Left ventricle myocardium inferior (tissue), 1 donor: ENCODE data around the gene ASB13. TPM values are rescaled to one million over a fixed set of nuclear protein-coding genes. Genes with fewer than 3 reads are reported as not detected.

Source experiments
- DNase-seq: peaks from one replicate; pipeline ENCODE4 v3.0.0-alpha.2; 2020
- H3K27ac ChIP-seq: fragments of 200-600 bp; replicated peaks from 2 replicates; pipeline ENCODE4 v1.8.0; 2021
- H3K27me3 ChIP-seq: fragments of 200-600 bp; 2 replicates; pipeline ENCODE4 v1.8.0; 2021; ENCODE audit warnings: low read depth
- H3K36me3 ChIP-seq: fragments of 200-600 bp; 2 replicates; pipeline ENCODE4 v1.8.0; 2021
- H3K4me1 ChIP-seq: fragments of 200-600 bp; 2 replicates; pipeline ENCODE4 v1.8.0; 2021
- H3K4me3 ChIP-seq: fragments of 200-600 bp; 2 replicates; pipeline ENCODE4 v1.8.0; 2021; ENCODE audit warnings: mild to moderate bottlenecking, moderate library complexity
- H3K9me3 ChIP-seq: fragments of 200-600 bp; replicated peaks from 2 replicates; pipeline ENCODE4 v1.8.0; 2021
- intact Hi-C: fragments of 100-400 bp; cut with micrococcal nuclease; formaldehyde crosslinking; loops from one replicate; pipeline ENCODE4 v1.11.0; 2022
- total RNA-seq: library from RNA; stranded (reverse); fragmentation: NEBNext Ultra II Directional; extraction: Animal tissue kit (Norgen Biotek cat#: 25700); gene quantifications from one replicate; pipeline ENCODE4 v1.2.1, GENCODE V29; 2021
- TF ChIP-seq, protein P1 (sequence below): fragments of 200-600 bp; IDR thresholded peaks from 2 replicates; pipeline ENCODE4 v1.8.0; 2021; ENCODE audit warnings: antibody characterized with exemption, mild to moderate bottlenecking, borderline replicate concordance
- donor health status: DM: no; HTN: yes; CAD: no; lungs with severe emphysema.

Gene ASB13
- total RNA-seq, 1 donor from 2014 or later = 15.6 TPM

DNA sequence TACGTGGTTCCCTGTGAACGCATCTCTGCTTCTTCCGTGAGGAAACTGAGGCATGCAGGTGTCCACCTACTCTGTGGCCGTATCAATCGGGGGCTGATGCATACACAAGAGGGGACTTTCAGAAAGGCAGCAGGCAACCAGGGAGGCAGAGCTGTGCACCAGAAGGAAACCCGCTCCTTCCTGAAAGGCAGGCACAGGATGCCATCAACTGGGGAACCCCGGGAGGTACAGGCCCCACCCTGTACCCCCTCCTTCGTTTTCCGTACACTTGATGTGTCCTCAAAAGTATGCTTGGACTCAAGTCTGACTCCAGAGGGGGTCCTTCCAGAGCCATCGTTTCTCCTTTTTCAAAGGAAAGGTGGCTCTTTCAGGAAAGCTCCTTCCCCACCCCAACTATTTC is 59.5 kb downstream of the ASB13 start:
- H3K27ac ChIP-seq = no peak overlapping the region
- DNase-seq = no peak
- H3K36me3 ChIP-seq = no peaks in the 10 kb centered on the region
- intact Hi-C loops = no loop called here
- H3K4me3 ChIP-seq = no peak overlapping the region
- TF ChIP-seq, protein P1, sequence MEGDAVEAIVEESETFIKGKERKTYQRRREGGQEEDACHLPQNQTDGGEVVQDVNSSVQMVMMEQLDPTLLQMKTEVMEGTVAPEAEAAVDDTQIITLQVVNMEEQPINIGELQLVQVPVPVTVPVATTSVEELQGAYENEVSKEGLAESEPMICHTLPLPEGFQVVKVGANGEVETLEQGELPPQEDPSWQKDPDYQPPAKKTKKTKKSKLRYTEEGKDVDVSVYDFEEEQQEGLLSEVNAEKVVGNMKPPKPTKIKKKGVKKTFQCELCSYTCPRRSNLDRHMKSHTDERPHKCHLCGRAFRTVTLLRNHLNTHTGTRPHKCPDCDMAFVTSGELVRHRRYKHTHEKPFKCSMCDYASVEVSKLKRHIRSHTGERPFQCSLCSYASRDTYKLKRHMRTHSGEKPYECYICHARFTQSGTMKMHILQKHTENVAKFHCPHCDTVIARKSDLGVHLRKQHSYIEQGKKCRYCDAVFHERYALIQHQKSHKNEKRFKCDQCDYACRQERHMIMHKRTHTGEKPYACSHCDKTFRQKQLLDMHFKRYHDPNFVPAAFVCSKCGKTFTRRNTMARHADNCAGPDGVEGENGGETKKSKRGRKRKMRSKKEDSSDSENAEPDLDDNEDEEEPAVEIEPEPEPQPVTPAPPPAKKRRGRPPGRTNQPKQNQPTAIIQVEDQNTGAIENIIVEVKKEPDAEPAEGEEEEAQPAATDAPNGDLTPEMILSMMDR = no peak
- H3K27me3 ChIP-seq = peaks cover 22% of the 10 kb centered on the region
- no peaks in the 10 kb centered on the region for H3K4me1 ChIP-seq
- no peaks in the 10 kb centered on the region for H3K9me3 ChIP-seq

DNA sequence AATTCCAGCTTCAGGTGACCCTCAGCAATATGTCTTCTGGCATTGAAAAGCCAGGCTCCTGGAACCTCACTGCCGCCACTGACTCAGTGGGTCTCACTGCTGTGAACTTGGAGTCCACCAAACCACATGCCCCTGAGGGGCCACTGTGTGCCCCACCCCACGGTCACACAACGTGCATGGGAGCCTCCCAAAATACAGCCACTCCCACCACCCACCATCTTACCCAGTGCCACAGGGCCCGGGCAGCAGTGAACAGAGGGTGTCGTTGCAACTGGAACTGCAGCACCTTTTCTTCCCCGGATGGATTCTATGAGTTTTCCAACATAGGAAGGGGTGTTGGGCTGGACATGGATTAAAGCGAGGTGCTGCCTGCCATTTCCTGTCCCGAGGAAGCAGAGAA is 60.1 kb downstream of the ASB13 start:
- H3K4me3 ChIP-seq = no peak overlapping the region
- intact Hi-C loops = no loop called here
- peaks cover 22% of the 10 kb centered on the region for H3K27me3 ChIP-seq
- no peaks in the 10 kb centered on the region for H3K4me1 ChIP-seq
- H3K36me3 ChIP-seq = no peaks in the 10 kb centered on the region
- DNase-seq = no peak
- no peaks in the 10 kb centered on the region for H3K9me3 ChIP-seq
- TF ChIP-seq, protein P1 = no peak
- H3K27ac ChIP-seq = no peak overlapping the region

DNA sequence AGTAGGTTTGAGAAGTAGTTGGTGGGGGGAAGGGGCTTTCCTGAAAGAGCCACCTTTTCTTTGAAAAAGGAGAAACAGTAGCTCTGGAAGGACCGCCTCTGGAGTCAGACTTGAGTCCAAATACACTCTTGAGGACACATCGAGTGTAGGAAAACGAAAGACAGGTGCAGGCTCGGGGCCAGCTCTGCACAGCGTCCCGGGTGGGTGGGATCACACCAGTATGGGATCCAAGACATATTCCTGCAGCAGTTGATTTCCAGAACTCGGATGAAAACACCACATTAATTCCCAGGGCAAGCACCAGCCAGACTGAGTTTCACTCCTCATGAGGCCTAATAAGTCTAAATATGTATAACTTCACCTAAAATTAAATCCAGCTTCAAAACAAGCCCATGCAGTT is 61.4 kb downstream of the ASB13 start:
- H3K27ac ChIP-seq = no peak overlapping the region
- H3K4me3 ChIP-seq = no peak overlapping the region
- TF ChIP-seq, protein P1 = no peak
- H3K36me3 ChIP-seq = no peaks in the 10 kb centered on the region
- H3K9me3 ChIP-seq = no peaks in the 10 kb centered on the region
- no peak for DNase-seq
- intact Hi-C loops = no loop called here
- no peaks in the 10 kb centered on the region for H3K4me1 ChIP-seq
- H3K27me3 ChIP-seq = peaks cover 22% of the 10 kb centered on the region

DNA sequence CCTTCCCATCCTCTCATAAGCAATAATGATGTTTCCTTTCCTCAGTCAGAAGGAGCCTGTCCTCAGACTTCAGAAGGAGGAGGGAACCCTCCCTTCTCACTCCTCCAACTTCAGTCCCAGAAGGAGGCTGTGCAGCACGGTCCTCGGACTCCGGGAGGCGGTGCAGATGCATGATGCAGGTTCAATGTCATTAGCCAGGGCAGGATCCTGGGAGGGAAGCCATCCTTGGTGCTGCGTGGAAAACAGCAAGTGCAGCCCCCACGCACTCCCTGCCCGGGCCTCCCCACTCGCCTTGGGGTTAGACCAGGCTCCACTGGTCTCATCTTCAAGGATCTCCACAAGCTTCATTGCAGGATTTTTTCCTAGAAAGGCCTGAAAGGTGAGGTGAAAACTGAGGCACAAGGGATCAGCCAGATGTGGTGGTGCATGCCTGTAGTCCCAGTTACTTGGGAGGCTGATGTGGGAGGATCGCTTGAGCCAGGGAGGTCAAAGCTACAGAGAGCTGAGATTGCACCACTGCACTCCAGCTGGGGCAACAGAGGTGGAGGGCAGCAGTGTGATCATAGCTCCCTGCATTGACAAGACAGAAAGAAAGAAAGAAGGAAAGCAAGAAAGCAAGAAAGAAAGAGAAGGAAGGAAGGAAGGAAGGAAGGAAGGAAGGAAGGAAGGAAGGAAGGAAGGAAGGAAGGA is 62.0 kb downstream of the ASB13 start:
- TF ChIP-seq, protein P1 = no peak
- Histone ChIP-seq H3K36me3 (no peaks in the 10 kb centered on the region), H3K4me1 (no peaks in the 10 kb centered on the region), H3K27ac (no peak overlapping the region), H3K9me3 (no peaks in the 10 kb centered on the region), H3K4me3 (no peak overlapping the region), H3K27me3 (peaks cover 22% of the 10 kb centered on the region)
- intact Hi-C loops = no loop called here
- DNase-seq = no peak

DNA sequence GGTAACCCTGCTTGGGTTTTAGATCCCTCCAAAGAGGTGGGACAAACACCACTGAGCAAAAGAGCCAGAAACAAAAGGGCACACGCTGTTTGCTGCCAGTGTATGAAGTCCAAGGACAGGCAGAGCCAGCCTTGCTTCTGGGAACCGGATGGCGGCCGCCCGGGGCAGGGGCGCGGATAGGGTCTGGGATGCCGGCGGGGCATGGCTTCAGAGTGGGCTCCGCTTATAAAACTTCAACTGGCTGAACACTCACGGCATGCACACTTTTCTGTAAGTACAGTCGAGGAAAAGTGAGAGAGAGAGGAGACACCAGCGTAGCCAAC is 62.6 kb downstream of the ASB13 start:
- no peak for DNase-seq
- intact Hi-C loops = no loop called here
- H3K27me3 ChIP-seq = peaks cover 21% of the 10 kb centered on the region

More for the DNA sequence above, 62.6 kb downstream of the ASB13 start:
- Histone ChIP-seq H3K4me3 (no peak overlapping the region), H3K4me1 (no peaks in the 10 kb centered on the region), H3K36me3 (no peaks in the 10 kb centered on the region), H3K27ac (no peak overlapping the region), H3K9me3 (no peaks in the 10 kb centered on the region)
- TF ChIP-seq, protein P1 = no peak
